ENCODE data around the gene RAB42.
"Not testable (repeated sequence)": the region's sequence is repeated elsewhere in the genome, so short reads cannot be mapped to it uniquely, and the experiment has no call there.

RAB42 gene

GRCh38 chr1:28591708-28592320, at the start of gene RAB42:
RAB42 (plus strand) TSS chr1:28592265; CDS start chr1:28592512, 247 bp downstream.
- DNase-seq, result no peak

GRCh38 chr1:28545246-28545628, 46.8 kb upstream of the RAB42 start:
- DNase-seq, result no peak

- no peak for DNase-seq
Observed at GRCh38 chr1:28548318-28548717, 43.7 kb upstream of the RAB42 start.

- no peak for DNase-seq
Observed at GRCh38 chr1:28551381-28551780, 40.7 kb upstream of the RAB42 start.

GRCh38 chr1:28552758-28553663, 39.1 kb upstream of the RAB42 start, which contains the start of gene TRNAU1AP:
TRNAU1AP (plus strand) TSS chr1:28553085; CDS start chr1:28553111, 26 bp downstream.
- peak; percentile 59 for DNase-seq

- DNase-seq, result no peak
Observed at GRCh38 chr1:28560886-28561285, 31.2 kb upstream of the RAB42 start.

GRCh38 chr1:28564310-28564709, 27.8 kb upstream of the RAB42 start:
- no peak for DNase-seq

- no peak for DNase-seq
Observed at GRCh38 chr1:28565040-28565439, 27.0 kb upstream of the RAB42 start.

- DNase-seq, result no peak
Observed at GRCh38 chr1:28565726-28566125, 26.3 kb upstream of the RAB42 start.

- DNase-seq, result no peak
Observed at GRCh38 chr1:28566931-28567330, 25.1 kb upstream of the RAB42 start.

- no peak for DNase-seq
Observed at GRCh38 chr1:28571911-28572310, 20.2 kb upstream of the RAB42 start.

- not testable (repeated sequence) for DNase-seq
Observed at GRCh38 chr1:28572891-28573290, 19.2 kb upstream of the RAB42 start.

GRCh38 chr1:28573564-28573963, 18.5 kb upstream of the RAB42 start:
- DNase-seq, result no peak

- DNase-seq, result no peak
Observed at GRCh38 chr1:28577052-28577678, 14.9 kb upstream of the RAB42 start.

GRCh38 chr1:28577738-28578536, 14.1 kb upstream of the RAB42 start:
- no peak for DNase-seq

GRCh38 chr1:28578696-28579218, 13.3 kb upstream of the RAB42 start:
- DNase-seq, result no peak

GRCh38 chr1:28579401-28579800, 12.7 kb upstream of the RAB42 start:
- no peak for DNase-seq

- peak; percentile 8 for DNase-seq
Observed at GRCh38 chr1:28580722-28581530, 11.1 kb upstream of the RAB42 start.

GRCh38 chr1:28581531-28582247, 10.4 kb upstream of the RAB42 start:
- DNase-seq, result peak; percentile 77

- no peak for DNase-seq
Observed at GRCh38 chr1:28582248-28582615, 9.8 kb upstream of the RAB42 start.

Data from NCI-H524 treated with DMSO at 0.1 percent for 48 hours (cell line).